ENCODE results near the gene ASCL1. TPM values are rescaled to one million over a fixed set of nuclear protein-coding genes. Genes with fewer than 3 reads are reported as not detected.

ASCL1 gene
- total and polyA plus RNA-seq, 2 of the 13 experiments (the other 11 are each of a cell fraction or from before 2014, with no cell fraction given): not detected

DNA sequence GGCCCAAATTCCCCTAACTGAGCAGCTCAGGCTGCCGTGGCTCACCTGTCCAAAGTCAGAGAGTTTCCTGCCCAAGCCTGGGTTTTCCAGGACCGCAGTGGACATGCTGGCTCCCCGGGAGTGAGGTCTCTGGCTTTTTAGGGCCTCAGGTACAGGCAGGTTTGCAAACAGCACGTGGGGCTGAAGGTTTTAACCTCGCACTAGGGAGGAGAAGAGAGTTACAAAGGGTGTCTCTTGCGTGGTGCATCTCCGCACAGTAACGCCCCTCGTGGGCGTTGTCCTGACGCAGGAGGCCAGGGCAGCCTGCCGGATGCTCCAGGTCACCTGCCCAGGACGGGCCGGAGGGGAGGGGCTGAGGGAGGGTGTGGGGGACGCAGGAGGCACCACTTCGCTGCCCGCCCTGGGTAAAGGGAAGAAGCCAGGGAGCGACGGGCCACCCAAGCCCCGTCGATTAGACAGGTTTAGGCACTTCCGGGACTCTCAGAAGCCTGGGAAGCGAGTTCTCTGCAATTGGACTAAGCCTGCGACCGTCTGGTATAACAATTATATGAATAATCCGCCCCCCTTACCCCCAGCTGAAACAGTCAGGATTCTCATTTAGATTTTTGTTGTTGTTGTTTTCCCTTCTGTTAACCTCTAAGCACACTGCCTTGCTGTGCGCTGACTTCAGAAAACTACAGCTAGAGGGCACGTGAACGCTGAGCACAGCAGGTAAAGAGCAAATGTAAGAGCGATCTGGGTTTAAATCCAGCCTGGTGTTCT lies 40.3 kb upstream of the ASCL1 start, which contains the start of gene PAH (continued):
- TF ChIP-seq ATF3 (CRISPR knock-in tag; IDR thresholded peaks at IDR 0.05) (0 out of 2 replicates have a peak, but pooled peaks have one; percentile 14), YEATS2 (CRISPR knock-in tag; IDR thresholded peaks at IDR 0.05; ENCODE audit: borderline replicate concordance) (peak; percentile 52; the same call in 1 of the 2 replicates), SUZ12 (IDR thresholded peaks at IDR 0.05; ENCODE audit: low read depth, low read length) (no peak), POGZ (CRISPR knock-in tag; IDR thresholded peaks at IDR 0.05) (peak; percentile 80), FIP1L1 (IDR thresholded peaks at IDR 0.05; ENCODE audit: borderline replicate concordance, insufficient read depth, low read depth, low read length) (0 out of 2 replicates have a peak, but pooled peaks have one; percentile 37), XRCC5 (optimal IDR thresholded peaks at IDR 0.05; ENCODE audit: low read length) (peak; percentile 54), ZNF329 (CRISPR knock-in tag; IDR thresholded peaks at IDR 0.05; ENCODE audit: low read depth) (peak; percentile 61; the same call in 1 of the 2 replicates), ZNF143 (CRISPR knock-in tag; IDR thresholded peaks at IDR 0.05) (peak; percentile 17; the same call in 1 of the 2 replicates), ZNF580 (CRISPR knock-in tag; IDR thresholded peaks at IDR 0.05; ENCODE audit: borderline replicate concordance, low read depth) (0 out of 2 replicates have a peak, but pooled peaks have one; percentile 44), ZNF274 (CRISPR knock-in tag; IDR thresholded peaks at IDR 0.05) (peak; percentile 50; the same call in 1 of the 2 replicates), REST (IDR thresholded peaks at IDR 0.05; ENCODE audit: borderline replicate concordance in 1 of 2, low read depth in 1 of 2, low read length in 2 of 2) (peak in 1 of 2 experiments; percentile 16; a peak in 1 of 4 replicates)
- TF ChIP-seq, protein P1, sequence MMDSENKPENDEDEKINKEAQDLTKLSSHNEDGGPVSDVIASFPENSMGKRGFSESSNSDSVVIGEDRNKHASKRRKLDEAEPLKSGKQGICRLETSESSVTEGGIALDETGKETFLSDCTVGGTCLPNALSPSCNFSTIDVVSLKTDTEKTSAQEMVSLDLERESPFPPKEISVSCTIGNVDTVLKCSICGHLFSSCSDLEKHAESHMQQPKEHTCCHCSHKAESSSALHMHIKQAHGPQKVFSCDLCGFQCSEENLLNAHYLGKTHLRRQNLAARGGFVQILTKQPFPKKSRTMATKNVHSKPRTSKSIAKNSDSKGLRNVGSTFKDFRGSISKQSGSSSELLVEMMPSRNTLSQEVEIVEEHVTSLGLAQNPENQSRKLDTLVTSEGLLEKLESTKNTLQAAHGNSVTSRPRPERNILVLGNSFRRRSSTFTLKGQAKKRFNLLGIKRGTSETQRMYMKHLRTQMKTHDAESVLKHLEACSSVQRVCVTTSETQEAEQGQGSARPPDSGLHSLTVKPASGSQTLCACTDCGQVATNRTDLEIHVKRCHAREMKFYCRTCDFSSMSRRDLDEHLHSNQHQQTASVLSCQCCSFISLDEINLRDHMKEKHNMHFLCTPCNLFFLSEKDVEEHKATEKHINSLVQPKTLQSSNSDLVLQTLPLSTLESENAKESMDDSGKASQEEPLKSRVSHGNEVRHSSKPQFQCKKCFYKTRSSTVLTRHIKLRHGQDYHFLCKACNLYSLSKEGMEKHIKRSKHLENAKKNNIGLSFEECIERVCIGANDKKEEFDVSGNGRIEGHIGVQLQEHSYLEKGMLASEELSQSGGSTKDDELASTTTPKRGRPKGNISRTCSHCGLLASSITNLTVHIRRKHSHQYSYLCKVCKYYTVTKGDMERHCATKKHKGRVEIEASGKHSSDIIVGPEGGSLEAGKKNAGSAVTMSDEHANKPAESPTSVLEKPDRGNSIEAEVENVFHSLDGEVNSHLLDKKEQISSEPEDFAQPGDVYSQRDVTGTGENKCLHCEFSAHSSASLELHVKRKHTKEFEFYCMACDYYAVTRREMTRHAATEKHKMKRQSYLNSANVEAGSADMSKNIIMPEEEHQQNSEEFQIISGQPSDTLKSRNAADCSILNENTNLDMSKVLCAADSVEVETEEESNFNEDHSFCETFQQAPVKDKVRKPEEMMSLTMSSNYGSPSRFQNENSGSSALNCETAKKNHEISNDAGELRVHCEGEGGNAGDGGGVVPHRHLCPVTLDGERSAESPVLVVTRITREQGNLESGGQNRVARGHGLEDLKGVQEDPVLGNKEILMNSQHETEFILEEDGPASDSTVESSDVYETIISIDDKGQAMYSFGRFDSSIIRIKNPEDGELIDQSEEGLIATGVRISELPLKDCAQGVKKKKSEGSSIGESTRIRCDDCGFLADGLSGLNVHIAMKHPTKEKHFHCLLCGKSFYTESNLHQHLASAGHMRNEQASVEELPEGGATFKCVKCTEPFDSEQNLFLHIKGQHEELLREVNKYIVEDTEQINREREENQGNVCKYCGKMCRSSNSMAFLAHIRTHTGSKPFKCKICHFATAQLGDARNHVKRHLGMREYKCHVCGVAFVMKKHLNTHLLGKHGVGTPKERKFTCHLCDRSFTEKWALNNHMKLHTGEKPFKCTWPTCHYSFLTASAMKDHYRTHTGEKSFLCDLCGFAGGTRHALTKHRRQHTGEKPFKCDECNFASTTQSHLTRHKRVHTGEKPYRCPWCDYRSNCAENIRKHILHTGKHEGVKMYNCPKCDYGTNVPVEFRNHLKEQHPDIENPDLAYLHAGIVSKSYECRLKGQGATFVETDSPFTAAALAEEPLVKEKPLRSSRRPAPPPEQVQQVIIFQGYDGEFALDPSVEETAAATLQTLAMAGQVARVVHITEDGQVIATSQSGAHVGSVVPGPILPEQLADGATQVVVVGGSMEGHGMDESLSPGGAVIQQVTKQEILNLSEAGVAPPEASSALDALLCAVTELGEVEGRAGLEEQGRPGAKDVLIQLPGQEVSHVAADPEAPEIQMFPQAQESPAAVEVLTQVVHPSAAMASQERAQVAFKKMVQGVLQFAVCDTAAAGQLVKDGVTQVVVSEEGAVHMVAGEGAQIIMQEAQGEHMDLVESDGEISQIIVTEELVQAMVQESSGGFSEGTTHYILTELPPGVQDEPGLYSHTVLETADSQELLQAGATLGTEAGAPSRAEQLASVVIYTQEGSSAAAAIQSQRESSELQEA (CRISPR knock-in tag; IDR thresholded peaks at IDR 0.05; ENCODE audit: not compliant biosample characterization): peak; percentile 64
- TF ChIP-seq, protein P2, sequence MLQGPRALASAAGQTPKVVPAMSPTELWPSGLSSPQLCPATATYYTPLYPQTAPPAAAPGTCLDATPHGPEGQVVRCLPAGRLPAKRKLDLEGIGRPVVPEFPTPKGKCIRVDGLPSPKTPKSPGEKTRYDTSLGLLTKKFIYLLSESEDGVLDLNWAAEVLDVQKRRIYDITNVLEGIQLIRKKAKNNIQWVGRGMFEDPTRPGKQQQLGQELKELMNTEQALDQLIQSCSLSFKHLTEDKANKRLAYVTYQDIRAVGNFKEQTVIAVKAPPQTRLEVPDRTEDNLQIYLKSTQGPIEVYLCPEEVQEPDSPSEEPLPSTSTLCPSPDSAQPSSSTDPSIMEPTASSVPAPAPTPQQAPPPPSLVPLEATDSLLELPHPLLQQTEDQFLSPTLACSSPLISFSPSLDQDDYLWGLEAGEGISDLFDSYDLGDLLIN (CRISPR knock-in tag; IDR thresholded peaks at IDR 0.05; ENCODE audit: borderline replicate concordance): no peak

All from HepG2 (cell line).